ENCODE data around the gene IFI16.

Gene IFI16

DNA sequence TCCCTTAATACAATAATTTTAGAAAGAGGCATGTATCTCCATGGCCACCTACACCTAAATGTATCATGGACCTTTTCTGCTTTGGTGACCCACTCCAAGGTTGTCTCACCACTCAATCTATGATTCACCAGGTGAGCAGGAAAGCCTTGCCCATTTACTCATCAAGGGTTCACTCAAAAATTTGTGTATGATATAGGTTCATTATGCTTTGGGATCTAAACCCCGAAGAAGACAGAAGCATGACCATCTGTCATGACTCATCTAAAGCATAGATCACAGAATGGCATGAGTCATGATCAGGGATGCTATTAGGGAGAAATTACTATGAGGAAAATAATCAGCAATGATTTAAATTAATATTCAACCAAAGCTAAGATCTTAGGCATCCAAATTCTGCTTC lies 39.9 kb upstream of the IFI16 start:
- no peaks in the 10 kb centered on the region for H3K36me3 ChIP-seq (ENCODE audit: control insufficient read depth in 1 of 2, insufficient read depth in 2 of 2, low read length in 2 of 2)
- no peak overlapping the region for H2BK12ac ChIP-seq (ENCODE audit: low read length)
- no peak overlapping the region for H2AFZ ChIP-seq (ENCODE audit: insufficient read depth, low read length, poor library complexity)
- H2BK120ac ChIP-seq (ENCODE audit: insufficient read depth, low read length, poor library complexity), result no peak overlapping the region
- no peak overlapping the region for H2AK5ac ChIP-seq (ENCODE audit: low read length)
- no peak overlapping the region for H4K8ac ChIP-seq (ENCODE audit: low read depth, low read length)
- no peak overlapping the region for H2BK5ac ChIP-seq (ENCODE audit: low read depth, low read length, poor library complexity)
- H3K14ac ChIP-seq (ENCODE audit: low read length), result no peak overlapping the region
- H3K27me3 ChIP-seq (ENCODE audit: insufficient read depth, low read length), result no peaks in the 10 kb centered on the region
- H3K18ac ChIP-seq (ENCODE audit: low read length), result no peak overlapping the region
- no peaks in the 10 kb centered on the region for H3K79me1 ChIP-seq (ENCODE audit: low read length)
- H3K9ac ChIP-seq (ENCODE audit: low read length), result no peak overlapping the region
- no peak overlapping the region for H3K27ac ChIP-seq (ENCODE audit: low read depth, low read length)
- H3K4me2 ChIP-seq (ENCODE audit: low read length), result no peak overlapping the region
- no peaks in the 10 kb centered on the region for H3K79me2 ChIP-seq (ENCODE audit: control insufficient read depth, insufficient read depth, low read length, poor library complexity)
- no peak overlapping the region for H3K4ac ChIP-seq (ENCODE audit: low read depth, low read length)
- no peak overlapping the region for H3K4me3 ChIP-seq (ENCODE audit: low read depth, low read length)
- no peak for DNase-seq
- no peak overlapping the region for H4K91ac ChIP-seq (ENCODE audit: low read depth, low read length)
- no CpG with 5 or more reads among the region's 1 CpG for WGBS (ENCODE audit: extremely low coverage, insufficient coverage, insufficient read length)
- H3K9me3 ChIP-seq (ENCODE audit: insufficient read depth, low read depth, low read length), result no peaks in the 10 kb centered on the region
- H4K12ac ChIP-seq (ENCODE audit: low read depth, low read length), result no peak overlapping the region
- no peak overlapping the region for H3K23ac ChIP-seq (ENCODE audit: low read length)
- H3K4me1 ChIP-seq (ENCODE audit: control insufficient read depth in 1 of 2, insufficient read depth in 2 of 2, low read length in 2 of 2), result no peaks in the 10 kb centered on the region

DNA sequence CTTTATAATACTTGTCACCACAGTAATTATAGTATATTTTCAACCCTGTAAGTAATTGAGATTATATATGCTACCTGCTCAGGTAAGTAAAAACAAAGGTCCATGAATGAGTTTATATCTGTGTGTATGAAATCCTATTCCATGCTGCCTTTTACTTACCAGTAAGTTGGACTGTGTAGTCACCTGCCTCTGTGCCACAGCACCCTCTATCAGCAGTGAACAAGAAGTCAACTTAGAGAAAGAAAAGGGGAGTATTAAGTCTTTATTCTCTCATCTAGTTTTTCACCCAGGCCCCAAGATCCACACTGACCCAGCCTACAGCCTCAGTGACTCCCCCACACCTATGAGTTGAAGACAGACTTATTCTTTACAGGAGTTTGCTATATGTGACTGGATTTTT lies 36.9 kb upstream of the IFI16 start:
- Histone ChIP-seq H3K27ac (ENCODE audit: low read depth, low read length) (no peak overlapping the region), H3K4me2 (ENCODE audit: low read length) (no peak overlapping the region), H2BK5ac (ENCODE audit: low read depth, low read length, poor library complexity) (no peak overlapping the region), H2BK12ac (ENCODE audit: low read length) (no peak overlapping the region), H2AFZ (ENCODE audit: insufficient read depth, low read length, poor library complexity) (no peak overlapping the region), H4K8ac (ENCODE audit: low read depth, low read length) (no peak overlapping the region), H4K12ac (ENCODE audit: low read depth, low read length) (no peak overlapping the region), H3K9ac (ENCODE audit: low read length) (no peak overlapping the region), H3K23ac (ENCODE audit: low read length) (no peak overlapping the region), H3K4me3 (ENCODE audit: low read depth, low read length) (no peak overlapping the region), H3K27me3 (ENCODE audit: insufficient read depth, low read length) (no peaks in the 10 kb centered on the region), H3K4me1 (ENCODE audit: control insufficient read depth in 1 of 2, insufficient read depth in 2 of 2, low read length in 2 of 2) (no peaks in the 10 kb centered on the region), H3K79me2 (ENCODE audit: control insufficient read depth, insufficient read depth, low read length, poor library complexity) (no peaks in the 10 kb centered on the region), H3K18ac (ENCODE audit: low read length) (no peak overlapping the region), H4K91ac (ENCODE audit: low read depth, low read length) (no peak overlapping the region), H3K79me1 (ENCODE audit: low read length) (no peaks in the 10 kb centered on the region), H3K14ac (ENCODE audit: low read length) (no peak overlapping the region), H3K4ac (ENCODE audit: low read depth, low read length) (no peak overlapping the region), H3K36me3 (ENCODE audit: control insufficient read depth in 1 of 2, insufficient read depth in 2 of 2, low read length in 2 of 2) (no peaks in the 10 kb centered on the region), H2AK5ac (ENCODE audit: low read length) (no peak overlapping the region), H3K9me3 (ENCODE audit: insufficient read depth, low read depth, low read length) (no peaks in the 10 kb centered on the region), H2BK120ac (ENCODE audit: insufficient read depth, low read length, poor library complexity) (no peak overlapping the region)
- no peak for DNase-seq

DNA sequence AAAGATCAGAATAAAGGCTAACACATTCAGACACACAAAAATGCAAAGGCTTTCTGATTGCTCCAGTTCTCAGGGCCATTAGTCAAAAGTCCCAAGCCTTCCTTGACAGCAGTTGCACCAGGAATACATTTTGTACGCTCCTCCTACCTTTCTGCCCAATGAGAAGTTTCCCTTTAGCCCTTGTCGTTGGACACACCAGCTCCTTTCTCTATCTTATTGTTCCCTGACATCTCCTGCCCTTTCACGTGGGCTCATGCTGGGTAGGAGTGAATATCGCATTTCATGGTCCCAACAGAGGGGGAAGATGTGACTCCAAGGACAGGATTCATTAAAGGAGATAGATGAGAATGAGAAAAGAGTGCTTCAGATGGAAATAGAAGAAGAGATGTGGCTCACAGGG lies 33.5 kb upstream of the IFI16 start:
- Histone ChIP-seq H3K27me3 (ENCODE audit: insufficient read depth, low read length) (no peaks in the 10 kb centered on the region), H3K9me3 (ENCODE audit: insufficient read depth, low read depth, low read length) (no peaks in the 10 kb centered on the region), H3K14ac (ENCODE audit: low read length) (no peak overlapping the region), H2AK5ac (ENCODE audit: low read length) (no peak overlapping the region), H4K12ac (ENCODE audit: low read depth, low read length) (no peak overlapping the region), H4K8ac (ENCODE audit: low read depth, low read length) (no peak overlapping the region), H2BK120ac (ENCODE audit: insufficient read depth, low read length, poor library complexity) (no peak overlapping the region), H3K23ac (ENCODE audit: low read length) (no peak overlapping the region), H3K4me1 (ENCODE audit: control insufficient read depth in 1 of 2, insufficient read depth in 2 of 2, low read length in 2 of 2) (no peaks in the 10 kb centered on the region), H3K4me3 (ENCODE audit: low read depth, low read length) (no peak overlapping the region), H3K36me3 (ENCODE audit: control insufficient read depth in 1 of 2, insufficient read depth in 2 of 2, low read length in 2 of 2) (no peaks in the 10 kb centered on the region), H3K79me1 (ENCODE audit: low read length) (no peaks in the 10 kb centered on the region), H3K4me2 (ENCODE audit: low read length) (no peak overlapping the region), H2BK5ac (ENCODE audit: low read depth, low read length, poor library complexity) (no peak overlapping the region), H2AFZ (ENCODE audit: insufficient read depth, low read length, poor library complexity) (no peak overlapping the region), H3K4ac (ENCODE audit: low read depth, low read length) (no peak overlapping the region), H4K91ac (ENCODE audit: low read depth, low read length) (no peak overlapping the region), H3K27ac (ENCODE audit: low read depth, low read length) (no peak overlapping the region), H3K18ac (ENCODE audit: low read length) (no peak overlapping the region), H3K9ac (ENCODE audit: low read length) (no peak overlapping the region), H3K79me2 (ENCODE audit: control insufficient read depth, insufficient read depth, low read length, poor library complexity) (no peaks in the 10 kb centered on the region), H2BK12ac (ENCODE audit: low read length) (no peak overlapping the region)
- no peak for DNase-seq
- no CpG with 5 or more reads among the region's 4 CpGs for WGBS (ENCODE audit: extremely low coverage, insufficient coverage, insufficient read length)

DNA sequence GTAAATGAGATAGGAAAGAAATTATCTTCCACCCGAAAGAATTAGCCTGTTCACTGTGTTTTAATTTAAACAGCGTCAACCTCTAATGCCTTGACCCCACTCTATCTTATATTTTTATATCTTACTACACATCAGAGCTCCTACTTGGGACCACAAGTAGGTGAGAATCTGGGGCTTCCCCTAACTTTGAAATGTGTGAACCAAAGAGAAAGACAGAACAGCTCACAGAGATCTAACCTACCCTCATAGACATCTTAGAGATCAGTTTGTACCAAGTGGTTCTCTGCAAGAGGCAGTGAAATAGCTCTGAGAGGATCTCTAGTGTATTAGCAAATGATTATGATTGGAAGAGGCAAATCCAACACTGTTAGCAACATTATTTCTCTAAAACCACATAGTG lies 31.0 kb upstream of the IFI16 start:
- no peak overlapping the region for H3K9ac ChIP-seq (ENCODE audit: low read length)
- H4K91ac ChIP-seq (ENCODE audit: low read depth, low read length), result no peak overlapping the region
- no peaks in the 10 kb centered on the region for H3K36me3 ChIP-seq (ENCODE audit: control insufficient read depth in 1 of 2, insufficient read depth in 2 of 2, low read length in 2 of 2)
- no peak overlapping the region for H2BK120ac ChIP-seq (ENCODE audit: insufficient read depth, low read length, poor library complexity)
- H3K79me1 ChIP-seq (ENCODE audit: low read length), result no peaks in the 10 kb centered on the region
- no peak overlapping the region for H3K27ac ChIP-seq (ENCODE audit: low read depth, low read length)
- H4K12ac ChIP-seq (ENCODE audit: low read depth, low read length), result no peak overlapping the region
- no CpG with 5 or more reads among the region's 2 CpGs for WGBS (ENCODE audit: extremely low coverage, insufficient coverage, insufficient read length)
- H3K27me3 ChIP-seq (ENCODE audit: insufficient read depth, low read length), result no peaks in the 10 kb centered on the region
- H3K4me1 ChIP-seq (ENCODE audit: control insufficient read depth in 1 of 2, insufficient read depth in 2 of 2, low read length in 2 of 2), result no peaks in the 10 kb centered on the region
- no peak overlapping the region for H3K18ac ChIP-seq (ENCODE audit: low read length)
- H2BK5ac ChIP-seq (ENCODE audit: low read depth, low read length, poor library complexity), result no peak overlapping the region
- DNase-seq, result no peak
- no peak overlapping the region for H4K8ac ChIP-seq (ENCODE audit: low read depth, low read length)
- H3K4me2 ChIP-seq (ENCODE audit: low read length), result no peak overlapping the region
- H2AFZ ChIP-seq (ENCODE audit: insufficient read depth, low read length, poor library complexity), result no peak overlapping the region
- no peak overlapping the region for H2BK12ac ChIP-seq (ENCODE audit: low read length)
- no peak overlapping the region for H3K14ac ChIP-seq (ENCODE audit: low read length)
- H3K9me3 ChIP-seq (ENCODE audit: insufficient read depth, low read depth, low read length), result no peaks in the 10 kb centered on the region
- no peak overlapping the region for H3K23ac ChIP-seq (ENCODE audit: low read length)
- H3K79me2 ChIP-seq (ENCODE audit: control insufficient read depth, insufficient read depth, low read length, poor library complexity), result no peaks in the 10 kb centered on the region
- no peak overlapping the region for H2AK5ac ChIP-seq (ENCODE audit: low read length)
- H3K4me3 ChIP-seq (ENCODE audit: low read depth, low read length), result no peak overlapping the region
- H3K4ac ChIP-seq (ENCODE audit: low read depth, low read length), result no peak overlapping the region

DNA sequence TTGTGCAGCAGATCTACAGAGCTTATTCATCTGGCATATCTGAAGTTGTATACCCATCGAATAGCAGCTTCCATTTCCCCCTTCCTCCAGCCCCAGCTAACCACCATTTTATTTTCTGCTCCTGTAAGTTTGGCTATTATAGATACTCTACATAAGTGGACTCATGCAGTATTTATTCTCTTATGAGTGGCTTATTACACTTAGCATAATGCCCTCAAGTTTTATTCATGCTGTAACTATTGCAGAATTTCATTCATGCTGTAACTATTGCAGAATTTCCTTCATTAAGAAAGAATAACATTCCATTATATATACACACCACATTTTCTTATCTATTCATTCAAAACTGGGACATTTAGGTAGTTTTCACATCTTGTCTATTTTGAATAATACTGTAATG lies 30.5 kb upstream of the IFI16 start:
- H4K91ac ChIP-seq (ENCODE audit: low read depth, low read length), result no peak overlapping the region
- no peak overlapping the region for H3K27ac ChIP-seq (ENCODE audit: low read depth, low read length)
- no peak overlapping the region for H3K18ac ChIP-seq (ENCODE audit: low read length)
- no peak overlapping the region for H2BK12ac ChIP-seq (ENCODE audit: low read length)
- no peaks in the 10 kb centered on the region for H3K4me1 ChIP-seq (ENCODE audit: control insufficient read depth in 1 of 2, insufficient read depth in 2 of 2, low read length in 2 of 2)
- no peak overlapping the region for H3K14ac ChIP-seq (ENCODE audit: low read length)
- no peak overlapping the region for H3K23ac ChIP-seq (ENCODE audit: low read length)
- H3K27me3 ChIP-seq (ENCODE audit: insufficient read depth, low read length), result no peaks in the 10 kb centered on the region
- WGBS (ENCODE audit: extremely low coverage, insufficient coverage, insufficient read length), result no CpG with 5 or more reads among the region's 1 CpG
- no peak overlapping the region for H2BK5ac ChIP-seq (ENCODE audit: low read depth, low read length, poor library complexity)
- no peak overlapping the region for H3K9ac ChIP-seq (ENCODE audit: low read length)
- no peak for DNase-seq
- H3K79me2 ChIP-seq (ENCODE audit: control insufficient read depth, insufficient read depth, low read length, poor library complexity), result no peaks in the 10 kb centered on the region
- no peak overlapping the region for H2BK120ac ChIP-seq (ENCODE audit: insufficient read depth, low read length, poor library complexity)
- H2AK5ac ChIP-seq (ENCODE audit: low read length), result no peak overlapping the region
- H3K4ac ChIP-seq (ENCODE audit: low read depth, low read length), result no peak overlapping the region
- no peaks in the 10 kb centered on the region for H3K36me3 ChIP-seq (ENCODE audit: control insufficient read depth in 1 of 2, insufficient read depth in 2 of 2, low read length in 2 of 2)
- H3K4me3 ChIP-seq (ENCODE audit: low read depth, low read length), result no peak overlapping the region
- H3K79me1 ChIP-seq (ENCODE audit: low read length), result no peaks in the 10 kb centered on the region
- H3K9me3 ChIP-seq (ENCODE audit: insufficient read depth, low read depth, low read length), result no peaks in the 10 kb centered on the region
- H2AFZ ChIP-seq (ENCODE audit: insufficient read depth, low read length, poor library complexity), result no peak overlapping the region
- no peak overlapping the region for H4K12ac ChIP-seq (ENCODE audit: low read depth, low read length)
- H3K4me2 ChIP-seq (ENCODE audit: low read length), result no peak overlapping the region
- no peak overlapping the region for H4K8ac ChIP-seq (ENCODE audit: low read depth, low read length)
